NOMO-1 treated with dmso at 0.1 percent for 144 hours (cell line): ENCODE data around the gene TMBIM6.
"Not testable (repeated sequence)": the region's sequence is repeated elsewhere in the genome, so short reads cannot be mapped to it uniquely, and the experiment has no call there.

Experiments used
- DNase-seq: peaks from one replicate; lab custom pipeline; 2025; ENCODE audit not compliant: unreplicated experiment; lab: John Stamatoyannopoulos, UW

The TMBIM6 gene

GRCh38 chr12:49740930-49741881, at the start of gene TMBIM6:
Gene TMBIM6, plus strand, starts transcription at chr12:49741557. Its CDS starts 10,937 bp downstream, at chr12:49752494.
- DNase-seq: peak; percentile 100

- DNase-seq: no peak
Observed at GRCh38 chr12:49692851-49693250, 48.5 kb upstream of the TMBIM6 start.

- DNase-seq: no peak
Observed at GRCh38 chr12:49693931-49694444, 47.4 kb upstream of the TMBIM6 start.

GRCh38 chr12:49696723-49697122, 44.6 kb upstream of the TMBIM6 start:
- no peak for DNase-seq

- DNase-seq: no peak
Observed at GRCh38 chr12:49697808-49698207, 43.5 kb upstream of the TMBIM6 start.

GRCh38 chr12:49698619-49699545, 42.5 kb upstream of the TMBIM6 start:
- peak; percentile 48 for DNase-seq

GRCh38 chr12:49702009-49702408, 39.3 kb upstream of the TMBIM6 start:
- no peak for DNase-seq

GRCh38 chr12:49702676-49703215, 38.6 kb upstream of the TMBIM6 start:
- DNase-seq: no peak

GRCh38 chr12:49703647-49704137, 37.7 kb upstream of the TMBIM6 start:
- DNase-seq: no peak

GRCh38 chr12:49705479-49706134, 35.8 kb upstream of the TMBIM6 start:
- no peak for DNase-seq

- DNase-seq: no peak
Observed at GRCh38 chr12:49706351-49707127, 34.8 kb upstream of the TMBIM6 start.

GRCh38 chr12:49707128-49707811, 34.1 kb upstream of the TMBIM6 start, which contains the start of gene FMNL3:
Gene FMNL3, minus strand, starts transcription at chr12:49707405. Its CDS starts 225 bp downstream, at chr12:49707180.
- DNase-seq: peak; percentile 92

- no peak for DNase-seq
Observed at GRCh38 chr12:49707812-49708147, 33.6 kb upstream of the TMBIM6 start.

- DNase-seq: no peak
Observed at GRCh38 chr12:49708851-49709250, 32.5 kb upstream of the TMBIM6 start.

GRCh38 chr12:49713952-49714351, 27.4 kb upstream of the TMBIM6 start:
- DNase-seq: not testable (repeated sequence)

GRCh38 chr12:49716553-49716952, 24.8 kb upstream of the TMBIM6 start:
- DNase-seq: no peak

GRCh38 chr12:49717800-49718199, 23.6 kb upstream of the TMBIM6 start:
- not testable (repeated sequence) for DNase-seq

GRCh38 chr12:49720214-49720613, 21.1 kb upstream of the TMBIM6 start:
- no peak for DNase-seq

GRCh38 chr12:49721355-49721754, 20.0 kb upstream of the TMBIM6 start:
- not testable (repeated sequence) for DNase-seq
